ENCODE data around the gene EHF. TPM values are rescaled to one million over a fixed set of nuclear protein-coding genes. Genes with fewer than 3 reads are reported as not detected.

EHF gene
- polyA plus RNA-seq, 1 of the 3 experiments (the other 2 are of a cell fraction) = not detected

- Histone ChIP-seq H3K9ac (no peak overlapping the region), H3F3A (replicated peaks; ENCODE audit: insufficient read depth) (no peaks in the 10 kb centered on the region), H3K4me2 (no peak overlapping the region), H3K27ac (ENCODE audit: low read depth in 2 of 2, low read length in 1 of 2) (no peak overlapping the region), H4K20me1 (ENCODE audit: insufficient read depth) (no peaks in the 10 kb centered on the region), H3K36me3 (replicated peaks in 1 of 2; ENCODE audit: control insufficient read depth in 1 of 2, insufficient read depth in 2 of 2, low read length in 1 of 2) (no peaks in the 10 kb centered on the region), H3K4me3 (ENCODE audit: low read depth in 2 of 2, low read length in 1 of 2) (no peak overlapping the region), H3K27me3 (ENCODE audit: insufficient read depth) (no peaks in the 10 kb centered on the region), H3K79me2 (ENCODE audit: insufficient read depth) (no peaks in the 10 kb centered on the region), H2AFZ (ENCODE audit: low read depth) (no peak overlapping the region), H3K9me3 (no peaks in the 10 kb centered on the region), H3K4me1 (ENCODE audit: control insufficient read depth in 1 of 2, insufficient read depth in 2 of 2, low read depth in 1 of 2, low read length in 1 of 2) (peaks cover 0 to 6% of the 10 kb centered on the region in 2 experiments; a peak in 1 of 4 replicates), H3K9me2 (no peaks in the 10 kb centered on the region)
- ChIA-PET POLR2A (no interaction called here), CTCF (interaction anchor here (0.6 to 1.5 kb wide), 4 partner anchors 12 to 28 kb away, joined by 3 to 4 read pairs (median 4); no protein-coding TSS in a partner anchor)
- WGBS (ENCODE audit: low lambda C conversion rate) = 51% methylated on average over 5 of the region's 5 CpGs
- TF ChIP-seq, protein P1, sequence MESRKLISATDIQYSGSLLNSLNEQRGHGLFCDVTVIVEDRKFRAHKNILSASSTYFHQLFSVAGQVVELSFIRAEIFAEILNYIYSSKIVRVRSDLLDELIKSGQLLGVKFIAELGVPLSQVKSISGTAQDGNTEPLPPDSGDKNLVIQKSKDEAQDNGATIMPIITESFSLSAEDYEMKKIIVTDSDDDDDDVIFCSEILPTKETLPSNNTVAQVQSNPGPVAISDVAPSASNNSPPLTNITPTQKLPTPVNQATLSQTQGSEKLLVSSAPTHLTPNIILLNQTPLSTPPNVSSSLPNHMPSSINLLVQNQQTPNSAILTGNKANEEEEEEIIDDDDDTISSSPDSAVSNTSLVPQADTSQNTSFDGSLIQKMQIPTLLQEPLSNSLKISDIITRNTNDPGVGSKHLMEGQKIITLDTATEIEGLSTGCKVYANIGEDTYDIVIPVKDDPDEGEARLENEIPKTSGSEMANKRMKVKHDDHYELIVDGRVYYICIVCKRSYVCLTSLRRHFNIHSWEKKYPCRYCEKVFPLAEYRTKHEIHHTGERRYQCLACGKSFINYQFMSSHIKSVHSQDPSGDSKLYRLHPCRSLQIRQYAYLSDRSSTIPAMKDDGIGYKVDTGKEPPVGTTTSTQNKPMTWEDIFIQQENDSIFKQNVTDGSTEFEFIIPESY (IDR thresholded peaks at IDR 0.05; ENCODE audit: borderline replicate concordance, low read depth) = no peak
- TF ChIP-seq MAX (IDR thresholded peaks at IDR 0.05; ENCODE audit: low read depth) (no peak), CHD2 (IDR thresholded peaks at IDR 0.05; ENCODE audit: low read length, partially characterized antibody) (no peak), TAF1 (IDR thresholded peaks at IDR 0.05; ENCODE audit: borderline replicate concordance, low read depth, low read length) (no peak), JUND (IDR thresholded peaks at IDR 0.05) (no peak), RCOR1 (IDR thresholded peaks at IDR 0.05; ENCODE audit: low read length) (no peak), EP300 (IDR thresholded peaks at IDR 0.05; ENCODE audit: borderline replicate concordance in 1 of 2, low read depth in 1 of 2, low read length in 1 of 2) (no peak), TEAD4 (IDR thresholded peaks at IDR 0.05; ENCODE audit: borderline replicate concordance, insufficient read depth) (no peak), POLR2AphosphoS5 (IDR thresholded peaks at IDR 0.05; ENCODE audit: low read depth, low read length) (no peak), CTCF (IDR thresholded peaks at IDR 0.05) (no peak), PBX3 (IDR thresholded peaks at IDR 0.05) (no peak), RFX5 (IDR thresholded peaks at IDR 0.05; ENCODE audit: low read length) (no peak), FOXJ3 (CRISPR knock-in tag; IDR thresholded peaks at IDR 0.05) (no peak), RXRA (IDR thresholded peaks at IDR 0.05; ENCODE audit: borderline replicate concordance, low read depth) (no peak), GABPA (IDR thresholded peaks at IDR 0.05; ENCODE audit: low read depth) (no peak)
- TF ChIP-seq, protein P2, sequence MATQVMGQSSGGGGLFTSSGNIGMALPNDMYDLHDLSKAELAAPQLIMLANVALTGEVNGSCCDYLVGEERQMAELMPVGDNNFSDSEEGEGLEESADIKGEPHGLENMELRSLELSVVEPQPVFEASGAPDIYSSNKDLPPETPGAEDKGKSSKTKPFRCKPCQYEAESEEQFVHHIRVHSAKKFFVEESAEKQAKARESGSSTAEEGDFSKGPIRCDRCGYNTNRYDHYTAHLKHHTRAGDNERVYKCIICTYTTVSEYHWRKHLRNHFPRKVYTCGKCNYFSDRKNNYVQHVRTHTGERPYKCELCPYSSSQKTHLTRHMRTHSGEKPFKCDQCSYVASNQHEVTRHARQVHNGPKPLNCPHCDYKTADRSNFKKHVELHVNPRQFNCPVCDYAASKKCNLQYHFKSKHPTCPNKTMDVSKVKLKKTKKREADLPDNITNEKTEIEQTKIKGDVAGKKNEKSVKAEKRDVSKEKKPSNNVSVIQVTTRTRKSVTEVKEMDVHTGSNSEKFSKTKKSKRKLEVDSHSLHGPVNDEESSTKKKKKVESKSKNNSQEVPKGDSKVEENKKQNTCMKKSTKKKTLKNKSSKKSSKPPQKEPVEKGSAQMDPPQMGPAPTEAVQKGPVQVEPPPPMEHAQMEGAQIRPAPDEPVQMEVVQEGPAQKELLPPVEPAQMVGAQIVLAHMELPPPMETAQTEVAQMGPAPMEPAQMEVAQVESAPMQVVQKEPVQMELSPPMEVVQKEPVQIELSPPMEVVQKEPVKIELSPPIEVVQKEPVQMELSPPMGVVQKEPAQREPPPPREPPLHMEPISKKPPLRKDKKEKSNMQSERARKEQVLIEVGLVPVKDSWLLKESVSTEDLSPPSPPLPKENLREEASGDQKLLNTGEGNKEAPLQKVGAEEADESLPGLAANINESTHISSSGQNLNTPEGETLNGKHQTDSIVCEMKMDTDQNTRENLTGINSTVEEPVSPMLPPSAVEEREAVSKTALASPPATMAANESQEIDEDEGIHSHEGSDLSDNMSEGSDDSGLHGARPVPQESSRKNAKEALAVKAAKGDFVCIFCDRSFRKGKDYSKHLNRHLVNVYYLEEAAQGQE (IDR thresholded peaks at IDR 0.05; ENCODE audit: low read depth, low read length) = no peak
- DNase-seq = no peak
Measured at GRCh38 chr11:34614344-34615104, 6.4 kb upstream of the EHF start.

Measured in SK-N-SH (cell line).